ENCODE measurements around the gene FRAT1.

FRAT1 gene

GRCh38 chr10:97291357-97292096 lies 27.5 kb upstream of the FRAT1 start:
- H3K9ac ChIP-seq (ENCODE audit: low read length) = peak overlapping the region; percentile 84
- no peaks in the 10 kb centered on the region for H3K27me3 ChIP-seq (replicated peaks; ENCODE audit: control insufficient read depth, insufficient read depth, low read length)
- H3K4me1 ChIP-seq (ENCODE audit: control insufficient read depth, insufficient read depth, low read length) = no peaks in the 10 kb centered on the region
- H3K36me3 ChIP-seq (ENCODE audit: control insufficient read depth, insufficient read depth, low read length, severe bottlenecking) = no peaks in the 10 kb centered on the region
- H3K9me3 ChIP-seq (ENCODE audit: control insufficient read depth, low read length) = no peaks in the 10 kb centered on the region
- DNase-seq (ENCODE audit: low read depth) = no peak
- peak overlapping the region; percentile 84 for H3K4me3 ChIP-seq (ENCODE audit: low read length)

- H3K9me3 ChIP-seq (ENCODE audit: control insufficient read depth, low read length) = no peaks in the 10 kb centered on the region
- H3K9ac ChIP-seq (ENCODE audit: low read length) = peak within 1 kb of the TSS; percentile 84
- DNase-seq (ENCODE audit: low read depth) = peak; percentile 99
- no peaks in the 10 kb centered on the region for H3K36me3 ChIP-seq (ENCODE audit: control insufficient read depth, insufficient read depth, low read length, severe bottlenecking)
- H3K4me1 ChIP-seq (ENCODE audit: control insufficient read depth, insufficient read depth, low read length) = no peaks in the 10 kb centered on the region
- no peaks in the 10 kb centered on the region for H3K27me3 ChIP-seq (replicated peaks; ENCODE audit: control insufficient read depth, insufficient read depth, low read length)
- peak within 1 kb of the TSS; percentile 84 for H3K4me3 ChIP-seq (ENCODE audit: low read length)
Measured at GRCh38 chr10:97292097-97292861, 26.8 kb upstream of the FRAT1 start, which contains the start of gene ARHGAP19. Gene ARHGAP19 (minus strand): TSS chr10:97292637. CDS start chr10:97292627, 10 bp downstream.

GRCh38 chr10:97292862-97293198 lies 26.2 kb upstream of the FRAT1 start:
- H3K9me3 ChIP-seq (ENCODE audit: control insufficient read depth, low read length) = no peaks in the 10 kb centered on the region
- H3K4me3 ChIP-seq (ENCODE audit: low read length) = no peak overlapping the region
- no peak for DNase-seq (ENCODE audit: low read depth)

GRCh38 chr10:97297556-97298222 lies 21.4 kb upstream of the FRAT1 start:
- DNase-seq (ENCODE audit: low read depth) = no peak
- Histone ChIP-seq H3K4me1 (ENCODE audit: control insufficient read depth, insufficient read depth, low read length) (peaks cover 7% of the 10 kb centered on the region), H3K36me3 (ENCODE audit: control insufficient read depth, insufficient read depth, low read length, severe bottlenecking) (no peaks in the 10 kb centered on the region), H3K4me3 (ENCODE audit: low read length) (no peak overlapping the region), H3K9ac (ENCODE audit: low read length) (no peak overlapping the region), H3K27me3 (replicated peaks; ENCODE audit: control insufficient read depth, insufficient read depth, low read length) (no peaks in the 10 kb centered on the region), H3K9me3 (ENCODE audit: control insufficient read depth, low read length) (no peaks in the 10 kb centered on the region)

More at GRCh38 chr10:97292862-97293198, 26.2 kb upstream of the FRAT1 start:
- Histone ChIP-seq H3K4me1 (ENCODE audit: control insufficient read depth, insufficient read depth, low read length) (peaks cover 2% of the 10 kb centered on the region), H3K36me3 (ENCODE audit: control insufficient read depth, insufficient read depth, low read length, severe bottlenecking) (no peaks in the 10 kb centered on the region), H3K27me3 (replicated peaks; ENCODE audit: control insufficient read depth, insufficient read depth, low read length) (no peaks in the 10 kb centered on the region), H3K9ac (ENCODE audit: low read length) (no peak overlapping the region)

GRCh38 chr10:97298223-97298571 lies 20.9 kb upstream of the FRAT1 start:
- H3K9me3 ChIP-seq (ENCODE audit: control insufficient read depth, low read length) = no peaks in the 10 kb centered on the region
- H3K27me3 ChIP-seq (replicated peaks; ENCODE audit: control insufficient read depth, insufficient read depth, low read length) = no peaks in the 10 kb centered on the region
- H3K4me3 ChIP-seq (ENCODE audit: low read length) = no peak overlapping the region
- no peak for DNase-seq (ENCODE audit: low read depth)
- H3K4me1 ChIP-seq (ENCODE audit: control insufficient read depth, insufficient read depth, low read length) = peaks cover 7% of the 10 kb centered on the region
- no peaks in the 10 kb centered on the region for H3K36me3 ChIP-seq (ENCODE audit: control insufficient read depth, insufficient read depth, low read length, severe bottlenecking)
- H3K9ac ChIP-seq (ENCODE audit: low read length) = no peak overlapping the region

GRCh38 chr10:97300980-97301379 lies 18.1 kb upstream of the FRAT1 start:
- no peaks in the 10 kb centered on the region for H3K27me3 ChIP-seq (replicated peaks; ENCODE audit: control insufficient read depth, insufficient read depth, low read length)
- H3K4me1 ChIP-seq (ENCODE audit: control insufficient read depth, insufficient read depth, low read length) = peaks cover 7% of the 10 kb centered on the region
- H3K9ac ChIP-seq (ENCODE audit: low read length) = no peak overlapping the region
- H3K9me3 ChIP-seq (ENCODE audit: control insufficient read depth, low read length) = no peaks in the 10 kb centered on the region
- H3K4me3 ChIP-seq (ENCODE audit: low read length) = no peak overlapping the region
- no peaks in the 10 kb centered on the region for H3K36me3 ChIP-seq (ENCODE audit: control insufficient read depth, insufficient read depth, low read length, severe bottlenecking)
- DNase-seq (ENCODE audit: low read depth) = no peak

- no peaks in the 10 kb centered on the region for H3K36me3 ChIP-seq (ENCODE audit: control insufficient read depth, insufficient read depth, low read length, severe bottlenecking)
- H3K4me1 ChIP-seq (ENCODE audit: control insufficient read depth, insufficient read depth, low read length) = peaks cover 7% of the 10 kb centered on the region
- no peaks in the 10 kb centered on the region for H3K9me3 ChIP-seq (ENCODE audit: control insufficient read depth, low read length)
- no peak for DNase-seq (ENCODE audit: low read depth)
- no peak overlapping the region for H3K9ac ChIP-seq (ENCODE audit: low read length)
- H3K4me3 ChIP-seq (ENCODE audit: low read length) = no peak overlapping the region
- no peaks in the 10 kb centered on the region for H3K27me3 ChIP-seq (replicated peaks; ENCODE audit: control insufficient read depth, insufficient read depth, low read length)
Measured at GRCh38 chr10:97302088-97302791, 16.8 kb upstream of the FRAT1 start.

GRCh38 chr10:97307441-97307840 lies 11.6 kb upstream of the FRAT1 start:
- DNase-seq (ENCODE audit: low read depth) = no peak
- H3K9ac ChIP-seq (ENCODE audit: low read length) = no peak overlapping the region
- H3K4me1 ChIP-seq (ENCODE audit: control insufficient read depth, insufficient read depth, low read length) = peaks cover 11% of the 10 kb centered on the region
- no peaks in the 10 kb centered on the region for H3K36me3 ChIP-seq (ENCODE audit: control insufficient read depth, insufficient read depth, low read length, severe bottlenecking)
- no peaks in the 10 kb centered on the region for H3K27me3 ChIP-seq (replicated peaks; ENCODE audit: control insufficient read depth, insufficient read depth, low read length)
- H3K9me3 ChIP-seq (ENCODE audit: control insufficient read depth, low read length) = no peaks in the 10 kb centered on the region
- H3K4me3 ChIP-seq (ENCODE audit: low read length) = no peak overlapping the region

- peak; percentile 44 for DNase-seq (ENCODE audit: low read depth)
- no peaks in the 10 kb centered on the region for H3K36me3 ChIP-seq (ENCODE audit: control insufficient read depth, insufficient read depth, low read length, severe bottlenecking)
- no peaks in the 10 kb centered on the region for H3K9me3 ChIP-seq (ENCODE audit: control insufficient read depth, low read length)
- H3K4me3 ChIP-seq (ENCODE audit: low read length) = no peak overlapping the region
- H3K4me1 ChIP-seq (ENCODE audit: control insufficient read depth, insufficient read depth, low read length) = peaks cover 11% of the 10 kb centered on the region
- H3K9ac ChIP-seq (ENCODE audit: low read length) = no peak overlapping the region
- H3K27me3 ChIP-seq (replicated peaks; ENCODE audit: control insufficient read depth, insufficient read depth, low read length) = no peaks in the 10 kb centered on the region
Measured at GRCh38 chr10:97307866-97308780, 10.9 kb upstream of the FRAT1 start.

- Histone ChIP-seq H3K4me3 (ENCODE audit: low read length) (no peak overlapping the region), H3K9me3 (ENCODE audit: control insufficient read depth, low read length) (no peaks in the 10 kb centered on the region), H3K36me3 (ENCODE audit: control insufficient read depth, insufficient read depth, low read length, severe bottlenecking) (no peaks in the 10 kb centered on the region), H3K27me3 (replicated peaks; ENCODE audit: control insufficient read depth, insufficient read depth, low read length) (no peaks in the 10 kb centered on the region), H3K4me1 (ENCODE audit: control insufficient read depth, insufficient read depth, low read length) (peaks cover 11% of the 10 kb centered on the region), H3K9ac (ENCODE audit: low read length) (no peak overlapping the region)
- DNase-seq (ENCODE audit: low read depth) = no peak
Measured at GRCh38 chr10:97311111-97311626, 7.9 kb upstream of the FRAT1 start.

Measured in adipocyte (in vitro differentiated cells).